Right renal cortex interstitium (tissue), 3 donors: ENCODE results near the gene KCNG1. TPM values are rescaled to one million over a fixed set of nuclear protein-coding genes. Genes with fewer than 3 reads are reported as not detected.

Source experiments
- DNase-seq, 3 donors: peaks; one replicate each; pipeline ENCODE4 v3.0.0-alpha.2; 2013; ENCODE audit warnings: low read depth in 3 of 3, low spot score in 2 of 3
- polyA plus RNA-seq, 3 donors: library from polyadenylated mRNA; unstranded; fragments of 120-200 nt; gene quantifications; one replicate each; pipeline ENCODE4 v1.2.1, GENCODE V29; 2013; ENCODE audit not compliant: insufficient read length in 3 of 3

KCNG1 gene
- polyA plus RNA-seq, 3 donors: 3.1 to 4.6 (median 3.9) TPM

DNA sequence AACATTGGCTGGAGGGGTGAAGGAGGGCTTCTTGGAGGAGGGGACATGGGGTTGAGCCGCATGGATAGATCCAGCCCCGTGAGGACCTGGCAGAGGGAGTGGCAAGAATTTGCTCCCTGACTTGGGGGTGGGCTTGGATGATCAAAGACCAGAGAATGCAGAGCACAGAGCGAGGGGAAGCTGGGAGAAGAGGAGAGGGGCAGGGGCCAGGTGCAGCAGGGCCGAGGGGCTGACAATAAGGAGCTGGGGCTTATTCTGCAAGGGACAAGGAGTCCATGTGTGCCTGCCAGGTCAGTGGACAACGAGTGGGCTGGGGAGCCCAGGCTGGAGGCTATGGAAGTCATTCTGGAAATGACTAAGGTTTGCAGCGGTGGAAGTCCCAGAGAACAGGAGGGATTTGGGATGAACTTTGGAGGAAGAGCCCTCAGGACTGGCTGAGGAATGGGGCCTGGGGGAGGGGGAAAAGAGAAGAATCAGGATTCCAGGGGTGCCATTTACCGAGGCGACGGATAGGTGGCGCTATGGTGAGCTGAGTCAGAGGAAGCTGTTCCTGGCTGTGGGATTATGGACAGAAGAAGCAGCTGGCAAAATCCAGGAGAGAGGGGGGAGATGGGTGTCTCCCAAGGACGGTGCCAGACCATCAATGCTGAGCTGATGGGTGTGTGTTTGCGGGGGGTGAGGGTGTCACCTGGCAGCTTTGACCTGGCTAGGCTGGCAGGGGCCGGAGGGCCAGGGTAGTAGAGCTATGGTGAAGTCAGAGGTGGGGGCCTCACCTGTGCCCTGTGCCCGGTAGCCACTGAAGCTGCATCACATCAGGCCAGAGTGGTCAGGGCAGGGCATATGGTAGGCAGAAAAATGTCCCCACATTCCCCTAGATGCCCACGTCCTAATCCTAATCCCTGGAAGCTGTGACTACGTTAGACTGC, 7.8 kb downstream of the KCNG1 start:
- DNase-seq: peak in 1 of 3 donors; percentile 52

DNA sequence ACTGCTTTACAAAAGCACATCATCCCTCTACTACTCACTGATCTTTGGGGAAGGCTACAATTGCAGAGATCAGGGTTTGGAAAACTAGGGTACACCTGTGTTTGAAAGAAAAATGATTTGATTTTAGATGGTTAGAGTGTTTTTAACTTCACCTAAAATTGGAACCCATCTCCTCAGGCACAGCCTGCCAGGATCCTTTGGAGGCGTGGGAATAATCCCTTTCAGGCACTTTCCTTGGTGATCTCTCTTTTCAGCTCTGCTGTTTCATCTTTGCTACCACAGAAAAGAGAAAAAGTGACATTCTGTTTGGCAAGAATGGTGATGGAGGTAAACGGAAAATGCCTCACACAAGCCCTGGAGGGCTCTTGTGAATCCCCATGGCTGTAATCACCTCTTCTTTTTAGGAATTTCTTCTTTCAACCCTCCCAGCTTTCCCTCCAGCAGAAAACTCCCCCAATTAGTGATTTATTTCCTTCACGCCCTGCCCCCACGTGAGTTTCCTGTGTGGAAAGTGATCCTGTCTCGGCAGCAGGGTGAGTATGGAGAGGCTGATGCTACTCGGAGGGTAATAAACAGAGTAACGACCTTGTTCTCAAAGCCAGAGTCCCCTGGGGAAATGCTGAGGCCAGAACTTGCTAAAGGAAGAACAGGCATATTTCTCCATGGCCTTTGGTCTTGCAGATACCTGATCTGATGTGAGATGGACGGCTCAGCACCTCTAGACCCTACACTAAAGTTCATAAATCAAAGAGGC, 9.2 kb downstream of the KCNG1 start:
- DNase-seq: no peak

DNA sequence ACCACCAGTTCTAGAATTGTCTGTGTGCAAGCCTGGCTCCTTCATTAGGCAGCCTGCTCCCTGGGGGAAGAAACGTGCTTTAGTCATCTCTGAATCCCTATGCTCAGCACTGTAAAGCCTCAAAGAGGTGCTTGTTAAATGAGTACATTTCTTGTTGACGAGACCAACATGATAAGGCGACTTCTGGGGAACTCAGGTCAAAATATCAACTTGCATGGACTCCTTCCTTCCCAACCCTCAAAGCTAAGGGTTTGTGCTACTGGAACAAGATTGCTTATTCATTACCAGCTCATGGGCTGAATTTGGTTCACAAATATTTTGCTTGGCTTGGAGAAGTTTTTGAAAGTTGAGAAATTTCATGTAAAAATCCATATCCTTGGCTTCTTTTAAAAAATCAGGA, 10.6 kb downstream of the KCNG1 start:
- no peak for DNase-seq

- no peak for DNase-seq
Observed at GRCh38 chr20:51011479-51011878, 11.4 kb downstream of the KCNG1 start.

GRCh38 chr20:51010932-51011331, 12.0 kb downstream of the KCNG1 start:
- no peak for DNase-seq

- DNase-seq: no peak
Observed at GRCh38 chr20:51010043-51010365, 12.9 kb downstream of the KCNG1 start.

DNA sequence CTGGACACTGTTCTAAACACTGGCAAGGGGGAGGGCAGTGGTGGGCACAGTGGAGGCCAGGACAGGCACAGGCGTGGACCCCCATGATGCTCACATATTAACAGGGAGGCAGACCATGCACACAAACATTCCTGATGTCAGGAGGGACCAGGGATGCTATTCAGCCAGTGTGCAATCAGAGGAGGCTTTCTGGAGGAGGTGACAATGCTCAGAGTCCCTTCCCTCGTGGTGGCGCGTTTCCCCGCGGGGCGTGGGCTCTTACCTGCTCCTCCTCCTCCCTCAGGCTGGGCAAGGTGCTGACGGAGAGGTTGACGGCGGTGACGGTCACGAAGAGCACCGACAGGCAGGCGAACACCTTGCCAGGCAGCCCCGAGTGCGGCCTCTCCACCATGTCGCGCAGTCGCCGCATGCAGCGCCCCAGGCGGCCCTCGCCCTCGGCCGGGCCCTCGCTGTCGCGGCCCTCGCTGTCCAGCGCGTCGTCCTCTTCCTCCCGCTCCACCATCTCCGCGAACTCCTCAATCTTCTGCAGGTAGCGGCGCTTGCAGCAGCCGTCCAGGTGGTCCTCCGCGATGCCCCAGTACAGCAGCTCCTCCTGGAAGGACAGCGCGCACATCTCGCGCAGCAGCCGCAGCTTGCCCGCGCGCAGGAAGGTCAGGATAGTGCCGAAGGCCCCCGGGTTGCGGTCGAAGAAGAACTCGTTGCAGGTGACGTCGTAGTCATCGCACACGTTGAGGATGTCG, 13.4 kb downstream of the KCNG1 start:
- no peak for DNase-seq

- no peak for DNase-seq
Observed at GRCh38 chr20:51008718-51009117, 14.2 kb downstream of the KCNG1 start.

DNA sequence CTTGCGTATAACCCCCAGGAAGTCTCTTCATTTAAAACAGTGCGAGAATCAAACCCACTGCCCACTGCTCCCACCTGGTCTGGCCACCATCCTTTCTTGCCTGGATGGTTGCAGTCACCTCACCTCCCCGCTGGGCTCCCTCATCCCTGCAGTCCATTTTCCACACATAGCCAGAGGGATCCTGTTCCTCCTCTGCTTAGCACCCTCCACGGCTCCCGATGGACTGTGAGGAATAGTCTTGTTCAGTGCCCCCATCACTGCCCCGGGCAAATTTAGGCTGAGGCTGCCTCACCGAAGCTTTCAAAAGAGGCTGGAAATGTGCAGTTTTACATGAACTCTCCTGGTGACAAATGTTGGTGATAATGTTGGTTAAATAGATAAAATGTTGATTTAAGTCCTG, 17.7 kb downstream of the KCNG1 start:
- DNase-seq: no peak

DNA sequence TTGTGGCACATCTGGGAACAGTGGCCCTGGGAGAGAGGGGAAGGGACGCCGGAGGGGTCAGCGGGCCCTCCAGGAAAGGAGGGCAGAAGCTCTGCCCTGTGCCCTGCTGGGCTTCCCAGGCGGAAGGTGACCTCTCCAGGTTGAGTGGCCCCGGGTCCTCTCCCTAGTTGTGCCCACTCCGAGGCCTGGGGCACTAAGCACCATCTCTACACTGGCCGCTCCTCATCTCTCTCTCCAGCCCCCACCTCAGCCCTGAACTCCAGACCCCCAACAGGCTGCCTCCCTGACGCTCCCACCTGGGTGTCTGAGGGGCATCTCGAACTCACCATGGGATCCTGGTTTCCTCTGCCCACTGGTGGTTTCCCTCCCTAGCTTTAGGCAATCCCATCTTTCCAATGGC, 18.1 kb downstream of the KCNG1 start:
- DNase-seq: no peak

GRCh38 chr20:51004305-51004727, 18.6 kb downstream of the KCNG1 start:
- no peak for DNase-seq

DNA sequence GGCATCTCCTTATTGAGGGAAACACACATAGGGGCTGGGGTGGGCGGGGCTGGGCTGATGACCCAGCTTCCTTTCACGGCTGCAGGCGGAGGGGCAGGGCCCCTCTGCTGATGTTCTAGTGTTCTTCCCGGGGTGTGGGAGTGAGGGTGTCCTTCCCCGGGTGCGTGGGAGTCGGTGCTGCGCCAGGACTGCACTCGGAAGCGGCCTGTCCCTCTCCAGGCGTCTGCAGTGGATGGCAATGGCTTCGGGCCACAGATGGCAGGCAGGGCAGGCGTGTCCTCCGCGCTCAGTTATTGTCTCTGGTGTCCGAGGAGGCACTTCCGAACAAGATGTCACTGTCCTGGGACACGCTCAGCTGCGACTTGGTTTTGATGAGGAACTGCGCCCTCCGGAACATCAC, 19.2 kb downstream of the KCNG1 start:
- DNase-seq: no peak

DNA sequence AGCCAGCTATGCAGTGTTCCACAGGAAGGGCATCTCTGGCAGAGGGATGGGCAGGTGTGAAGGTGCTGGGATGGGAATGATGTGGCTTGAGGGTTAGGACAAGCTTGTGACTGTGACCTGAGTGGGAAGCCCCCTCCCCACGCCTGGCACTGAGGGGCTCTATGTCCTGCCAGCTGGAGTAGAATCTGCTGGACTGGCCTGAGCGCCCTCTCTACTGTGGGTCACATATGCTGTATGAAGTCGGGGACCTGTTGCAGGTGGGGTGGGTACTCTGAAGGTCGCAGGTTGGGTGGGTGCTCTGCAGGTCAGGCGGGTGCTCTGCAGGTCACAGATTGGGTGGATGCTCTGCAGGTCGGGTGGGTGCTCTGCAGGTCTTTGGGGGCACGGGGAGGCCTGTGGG, 20.3 kb downstream of the KCNG1 start:
- DNase-seq: no peak

GRCh38 chr20:51001430-51002265, 21.3 kb downstream of the KCNG1 start:
- DNase-seq: no peak

- no peak for DNase-seq
Observed at GRCh38 chr20:50999355-50999754, 23.6 kb downstream of the KCNG1 start.

GRCh38 chr20:50996901-50997865, 25.7 kb downstream of the KCNG1 start:
- DNase-seq: no peak

DNA sequence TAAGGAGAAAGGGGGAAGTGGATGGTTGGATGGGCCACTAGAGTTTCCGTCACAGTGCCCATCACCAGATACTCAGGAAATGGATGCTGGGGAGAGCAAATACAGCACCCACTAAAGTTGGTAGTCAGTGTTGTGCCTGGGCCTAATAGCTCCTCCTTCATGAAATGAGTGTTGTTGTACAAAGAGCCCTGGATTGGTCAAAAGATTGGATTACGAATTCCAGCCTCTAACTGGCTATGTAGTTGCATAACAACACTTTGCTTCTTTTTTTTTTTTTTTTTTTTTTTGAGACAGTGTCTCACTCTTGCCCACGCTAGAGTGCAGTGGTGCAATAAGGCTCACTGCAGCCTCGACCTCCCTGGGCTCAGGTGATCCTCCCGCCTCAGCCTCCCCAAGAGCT, 27.4 kb downstream of the KCNG1 start:
- no peak for DNase-seq

DNA sequence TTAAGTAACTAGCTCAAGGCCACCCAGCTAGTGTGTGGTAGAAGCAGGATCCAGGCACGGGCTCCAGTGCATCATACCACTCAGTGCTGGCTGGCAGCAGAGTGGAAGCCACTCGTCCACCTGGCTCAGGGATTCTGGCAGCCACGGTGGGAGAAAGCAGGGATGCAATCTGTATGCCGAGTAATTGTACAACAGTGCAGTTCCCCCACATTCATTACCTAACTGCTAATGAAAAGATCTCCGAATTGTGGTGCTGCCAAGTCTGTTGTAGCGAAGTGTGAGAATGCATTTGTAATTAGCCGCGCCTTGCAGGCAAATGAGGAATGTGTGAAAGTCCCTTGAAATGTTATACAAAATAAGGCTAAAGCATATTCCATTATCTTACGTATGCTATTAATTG, 29.0 kb downstream of the KCNG1 start:
- DNase-seq: no peak

DNA sequence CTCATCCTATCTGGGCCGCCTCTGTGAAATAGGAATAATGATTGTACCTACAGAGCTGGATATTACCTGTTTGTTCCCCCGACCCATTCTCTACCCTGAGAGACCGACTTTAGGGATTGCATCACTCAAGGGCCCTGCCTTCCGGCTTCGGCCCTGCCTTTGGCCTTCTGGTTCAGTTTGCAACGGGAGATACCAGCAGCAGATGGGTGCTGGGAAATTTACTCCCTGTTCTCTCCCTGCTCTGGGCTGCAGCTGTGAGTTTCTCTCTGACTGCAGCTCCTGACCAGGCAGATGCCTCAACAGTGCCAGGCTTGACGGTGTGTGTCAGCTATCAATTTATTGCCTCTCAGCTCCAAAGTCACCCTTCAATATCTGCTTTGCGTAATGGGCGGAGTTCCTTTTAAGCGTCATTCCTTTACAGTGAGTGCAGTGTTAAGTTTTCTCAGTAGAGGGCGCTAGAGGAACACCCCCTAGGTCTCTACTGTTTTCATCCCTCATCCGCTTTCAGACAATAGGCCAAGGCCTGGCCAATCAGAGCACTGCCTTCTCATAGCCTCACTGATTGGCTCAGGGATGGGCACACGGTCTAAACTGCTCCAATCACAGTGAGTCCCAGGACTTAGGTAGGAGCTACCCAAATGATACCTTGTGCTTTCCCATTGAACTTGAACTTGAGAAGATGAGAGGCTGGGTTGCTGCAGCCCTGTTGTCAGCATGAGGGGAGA, 30.0 kb downstream of the KCNG1 start:
- no peak for DNase-seq
